Caco-2 (cell line): ENCODE data around the gene ZNF500. TPM values are rescaled to one million over a fixed set of nuclear protein-coding genes. Genes with fewer than 3 reads are reported as not detected.
A peak's percentile ranks its signal among the peaks of the same experiment; 100 is the strongest.

Experiments
- BruUV-seq: library from RNA; stranded (reverse); fragments of 400-500 nt; replicated peaks from 2 replicates; lab custom pipeline; 2021; lab: Mats Ljungman, UMichigan
- CTCF ChIA-PET: fragments of 300-600 bp; sonication (Branson Sonifier 250); formaldehyde crosslinking; loops from one replicate; lab custom pipeline; 2022; ENCODE audit warnings: antibody characterized with exemption; lab: Charles Lee
- POLR2A ChIA-PET: fragments of 300-600 bp; sonication (Branson Sonifier 250); formaldehyde crosslinking; loops from one replicate; lab custom pipeline; 2022; ENCODE audit warnings: antibody characterized with exemption; lab: Charles Lee
- DNase-seq, 2 experiments: peaks; one replicate each; pipeline versions ENCODE4 v3.0.0 to v3.0.0-alpha.2; 2020 to 2022
- H3K27me3 ChIP-seq: replicated peaks from 2 replicates; pipeline ENCODE4 v1.6.0; 2011; ENCODE audit warnings: low read length; ENCODE audit not compliant: control insufficient read depth, insufficient read depth
- H3K36me3 ChIP-seq: 2 replicates; pipeline ENCODE4 v1.5.1; 2011; ENCODE audit warnings: low read length; ENCODE audit not compliant: control insufficient read depth, insufficient read depth
- H3K4me1 ChIP-seq: fragments of 250-450 bp; sonication (Bioruptor Pico); 2 replicates; pipeline ENCODE4 v1.5.1; 2020; ENCODE audit warnings: mild to moderate bottlenecking
- H3K4me3 ChIP-seq: 2 replicates; pipeline ENCODE4 v1.5.1; 2011; ENCODE audit warnings: low read depth, mild to moderate bottlenecking, control low read depth, low read length
- H3K9me3 ChIP-seq: fragments of 250-450 bp; sonication (Bioruptor Pico); 2 replicates; pipeline ENCODE4 v1.5.1; 2020; ENCODE audit warnings: mild to moderate bottlenecking, moderate library complexity
- H3K27ac Mint-ChIP-seq: one replicate; pipeline ENCODE4 v1.8.0; 2022; ENCODE audit warnings: mixed read lengths; ENCODE audit not compliant: unreplicated experiment
- H3K27me3 Mint-ChIP-seq: one replicate; pipeline ENCODE4 v1.8.0; 2022; ENCODE audit warnings: mixed read lengths; ENCODE audit not compliant: insufficient read depth, unreplicated experiment
- H3K36me3 Mint-ChIP-seq: one replicate; pipeline ENCODE4 v1.8.0; 2022; ENCODE audit warnings: mild to moderate bottlenecking, mixed read lengths; ENCODE audit not compliant: insufficient read depth, unreplicated experiment
- H3K4me1 Mint-ChIP-seq: one replicate; pipeline ENCODE4 v1.8.0; 2022; ENCODE audit warnings: low read depth, mixed read lengths; ENCODE audit not compliant: unreplicated experiment
- H3K4me3 Mint-ChIP-seq: one replicate; pipeline ENCODE4 v1.8.0; 2022; ENCODE audit warnings: mild to moderate bottlenecking, moderate library complexity, mixed read lengths; ENCODE audit not compliant: unreplicated experiment
- H3K9me3 Mint-ChIP-seq: one replicate; pipeline ENCODE4 v1.8.0; 2022; ENCODE audit warnings: mixed read lengths; ENCODE audit not compliant: unreplicated experiment
- intact Hi-C: fragments of 100-400 bp; cut with micrococcal nuclease; formaldehyde crosslinking; loops from one replicate; pipeline ENCODE4 v1.10.0; 2022; ENCODE audit not compliant: unreplicated experiment
- total RNA-seq: library from RNA; stranded (reverse); gene quantifications from 2 replicates; pipeline ENCODE4 v1.2.3, GENCODE V29; 2022
- TF ChIP-seq, protein P1 (sequence below), 2 experiments: fragments of 200-600 bp in 1 of 2; IDR thresholded peaks; 1 replicate in 1 of 2; 2 replicates in 1 of 2; pipeline versions ENCODE4 v1.5.1 to v1.8.0; 2011 to 2022; ENCODE audit warnings: antibody characterized with exemption in 1 of 2, control low read depth in 1 of 2, inconsistent platforms in 1 of 2, low read depth in 1 of 2, low read length in 1 of 2, mild to moderate bottlenecking in 1 of 2, moderate library complexity in 1 of 2; ENCODE audit not compliant: insufficient read depth in 1 of 2, severe bottlenecking in 1 of 2, unreplicated experiment in 1 of 2

ZNF500 gene
- total RNA-seq, 1 experiment from 2014 or later, result 12.9 TPM

DNA sequence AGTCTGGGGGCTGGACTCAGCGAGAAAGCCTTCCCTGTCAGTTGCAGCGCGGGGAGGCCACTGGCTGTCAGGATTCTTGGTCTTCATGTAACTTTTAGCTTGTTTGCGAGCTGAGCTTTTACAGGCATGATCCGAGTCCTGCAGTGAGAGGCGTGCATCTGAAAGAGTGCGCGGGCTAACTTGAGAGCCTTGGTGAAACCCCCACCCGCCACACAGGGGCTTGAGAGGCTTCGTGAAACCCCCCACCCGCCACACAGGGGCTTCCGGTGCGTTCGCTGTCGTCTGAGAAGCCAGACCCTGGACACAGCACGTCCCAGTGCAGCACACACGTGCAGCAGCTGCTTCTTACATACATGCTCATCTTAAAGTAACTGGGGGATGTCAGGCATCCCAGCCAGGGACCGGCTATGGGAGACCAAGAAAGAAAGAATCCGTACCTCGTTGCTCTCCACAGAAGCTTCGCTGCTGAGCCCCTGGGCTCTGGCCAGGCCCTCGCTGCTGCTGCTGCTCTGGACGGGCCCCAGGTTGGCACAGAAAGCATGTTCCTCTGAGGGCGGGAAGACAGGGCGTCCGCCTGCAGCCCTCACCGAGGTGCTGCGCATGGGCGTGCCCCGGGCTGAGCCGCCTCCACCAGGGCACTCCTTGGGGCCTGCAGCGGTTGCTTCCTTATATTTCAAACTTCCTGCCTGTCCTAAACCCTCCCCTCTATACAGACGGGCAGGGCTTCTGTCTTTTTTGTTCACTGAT is 65.8 kb downstream of the ZNF500 start:
- H3K4me3 ChIP-seq, result no peak overlapping the region
- ChIA-PET POLR2A (no interaction called here), CTCF (no interaction called here)
- H3K9me3 ChIP-seq, result no peaks in the 10 kb centered on the region
- BruUV-seq, result no TSS peak
- Mint-ChIP-seq H3K4me1 (no peaks in the 10 kb centered on the region), H3K36me3 (peaks cover 34% of the 10 kb centered on the region), H3K27me3 (no peaks in the 10 kb centered on the region), H3K9me3 (no peaks in the 10 kb centered on the region), H3K27ac (no peak overlapping the region), H3K4me3 (no peak overlapping the region)
- TF ChIP-seq, protein P1, sequence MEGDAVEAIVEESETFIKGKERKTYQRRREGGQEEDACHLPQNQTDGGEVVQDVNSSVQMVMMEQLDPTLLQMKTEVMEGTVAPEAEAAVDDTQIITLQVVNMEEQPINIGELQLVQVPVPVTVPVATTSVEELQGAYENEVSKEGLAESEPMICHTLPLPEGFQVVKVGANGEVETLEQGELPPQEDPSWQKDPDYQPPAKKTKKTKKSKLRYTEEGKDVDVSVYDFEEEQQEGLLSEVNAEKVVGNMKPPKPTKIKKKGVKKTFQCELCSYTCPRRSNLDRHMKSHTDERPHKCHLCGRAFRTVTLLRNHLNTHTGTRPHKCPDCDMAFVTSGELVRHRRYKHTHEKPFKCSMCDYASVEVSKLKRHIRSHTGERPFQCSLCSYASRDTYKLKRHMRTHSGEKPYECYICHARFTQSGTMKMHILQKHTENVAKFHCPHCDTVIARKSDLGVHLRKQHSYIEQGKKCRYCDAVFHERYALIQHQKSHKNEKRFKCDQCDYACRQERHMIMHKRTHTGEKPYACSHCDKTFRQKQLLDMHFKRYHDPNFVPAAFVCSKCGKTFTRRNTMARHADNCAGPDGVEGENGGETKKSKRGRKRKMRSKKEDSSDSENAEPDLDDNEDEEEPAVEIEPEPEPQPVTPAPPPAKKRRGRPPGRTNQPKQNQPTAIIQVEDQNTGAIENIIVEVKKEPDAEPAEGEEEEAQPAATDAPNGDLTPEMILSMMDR (IDR thresholded peaks at IDR 0.05; ENCODE audit: insufficient read depth in 1 of 2, low read depth in 1 of 2, low read length in 1 of 2, severe bottlenecking in 1 of 2, unreplicated experiment in 1 of 2), result no peak
- no peaks in the 10 kb centered on the region for H3K27me3 ChIP-seq
- H3K36me3 ChIP-seq, result no peaks in the 10 kb centered on the region; the same call in 1 of the 2 replicates
- intact Hi-C loops, result no loop called here
- no peaks in the 10 kb centered on the region for H3K4me1 ChIP-seq
- DNase-seq, result no peak

DNA sequence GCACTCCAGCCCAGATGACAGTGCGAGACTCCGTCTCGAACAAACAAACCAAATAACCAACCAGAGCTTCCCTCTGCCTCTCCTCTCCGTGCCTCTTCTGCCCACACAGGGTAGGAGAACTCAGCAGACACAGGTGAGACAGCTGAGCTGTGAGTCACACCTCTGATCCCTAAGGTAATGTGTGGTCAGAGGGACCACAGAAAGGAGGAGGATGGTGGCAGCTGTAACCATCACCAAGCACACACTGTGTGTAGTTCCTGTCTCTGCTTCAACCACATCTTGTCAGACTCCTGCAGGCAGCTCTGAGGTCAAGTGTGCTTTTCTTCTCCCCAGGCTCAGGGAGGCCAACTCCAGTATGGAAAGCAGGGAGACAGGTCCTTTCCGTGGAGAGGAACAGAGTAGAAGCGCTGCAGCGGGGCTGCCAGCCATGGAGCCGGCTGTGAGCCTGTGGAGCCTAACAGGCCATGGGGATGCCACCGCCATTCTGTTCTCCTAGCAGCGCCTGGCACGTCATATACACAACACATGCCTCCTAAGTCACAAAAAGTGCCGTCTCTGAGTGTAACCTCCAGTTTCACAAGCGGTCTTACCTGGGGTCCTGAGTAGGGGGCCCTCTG is 66.5 kb downstream of the ZNF500 start:
- intact Hi-C loops, result no loop called here
- H3K4me1 ChIP-seq, result no peaks in the 10 kb centered on the region
- no TSS peak for BruUV-seq
- H3K9me3 Mint-ChIP-seq, result no peaks in the 10 kb centered on the region
- H3K9me3 ChIP-seq, result no peaks in the 10 kb centered on the region
- TF ChIP-seq, protein P1 (IDR thresholded peaks at IDR 0.05; ENCODE audit: insufficient read depth in 1 of 2, low read depth in 1 of 2, low read length in 1 of 2, severe bottlenecking in 1 of 2, unreplicated experiment in 1 of 2), result no peak
- POLR2A ChIA-PET, result no interaction called here
- H3K4me3 Mint-ChIP-seq, result no peak overlapping the region
- no peaks in the 10 kb centered on the region for H3K27me3 Mint-ChIP-seq
- no peaks in the 10 kb centered on the region for H3K4me1 Mint-ChIP-seq
- no peak overlapping the region for H3K4me3 ChIP-seq
- no peak overlapping the region for H3K27ac Mint-ChIP-seq
- no peaks in the 10 kb centered on the region; the same call in 1 of the 2 replicates for H3K36me3 ChIP-seq
- no peak for DNase-seq
- CTCF ChIA-PET, result no interaction called here
- H3K36me3 Mint-ChIP-seq, result peaks cover 38% of the 10 kb centered on the region
- no peaks in the 10 kb centered on the region for H3K27me3 ChIP-seq

DNA sequence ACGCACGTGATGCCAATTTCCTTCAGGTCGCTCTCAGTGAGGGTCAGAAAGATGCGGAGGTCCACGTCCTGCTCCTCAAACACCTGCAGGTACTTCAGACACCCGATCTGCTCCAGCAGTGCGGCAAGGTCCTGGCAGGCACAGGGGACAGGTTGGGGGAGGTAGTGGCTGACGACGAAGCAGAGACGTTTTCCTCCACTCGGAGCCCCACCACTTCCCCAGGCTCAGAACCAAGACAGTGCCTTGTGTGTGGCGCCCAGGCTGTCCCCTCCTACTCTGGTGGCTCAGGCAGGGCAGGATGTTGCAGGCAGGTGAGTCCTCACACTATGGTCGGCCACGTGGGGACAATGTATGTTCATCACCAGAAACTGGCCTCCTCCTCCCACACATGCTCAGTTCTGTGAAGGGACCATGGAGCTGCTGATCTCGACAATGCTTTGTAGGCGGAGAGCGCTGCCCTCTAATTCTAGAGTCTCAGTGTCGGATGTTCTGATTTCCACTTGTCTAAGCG is 67.9 kb downstream of the ZNF500 start:
- POLR2A ChIA-PET, result no interaction called here
- intact Hi-C loops, result no loop called here
- H3K36me3 Mint-ChIP-seq, result peaks cover 43% of the 10 kb centered on the region
- H3K27ac Mint-ChIP-seq, result no peak overlapping the region
- H3K9me3 ChIP-seq, result no peaks in the 10 kb centered on the region
- H3K4me1 Mint-ChIP-seq, result no peaks in the 10 kb centered on the region
- no peak overlapping the region for H3K4me3 Mint-ChIP-seq
- BruUV-seq, result no TSS peak
- H3K27me3 Mint-ChIP-seq, result no peaks in the 10 kb centered on the region
- CTCF ChIA-PET, result no interaction called here
- no peak overlapping the region for H3K4me3 ChIP-seq
- no peaks in the 10 kb centered on the region for H3K4me1 ChIP-seq
- no peaks in the 10 kb centered on the region for H3K27me3 ChIP-seq
- H3K36me3 ChIP-seq, result no peaks in the 10 kb centered on the region; the same call in 1 of the 2 replicates
- H3K9me3 Mint-ChIP-seq, result no peaks in the 10 kb centered on the region
- DNase-seq, result peak in 1 of 2 experiments; percentile 23
- TF ChIP-seq, protein P1 (IDR thresholded peaks at IDR 0.05; ENCODE audit: insufficient read depth in 1 of 2, low read depth in 1 of 2, low read length in 1 of 2, severe bottlenecking in 1 of 2, unreplicated experiment in 1 of 2), result no peak
